HL-60/S4 treated with retinoic acid at 250 ng/mL for 4 days and 3 days (cell line): ENCODE results near the gene HTR3B.

Source experiments
- in situ Hi-C: fragments of 300-500 bp; cut with MboI; formaldehyde crosslinking; loops from 2 replicates; pipeline ENCODE4 v1.7.0; 2022; ENCODE audit warnings: low sequenced_read_pairs

HTR3B gene

GRCh38 chr11:113904379-113905101, at the start of gene HTR3B:
HTR3B (plus strand) TSS chr11:113904796; CDS start chr11:113904934, 138 bp downstream.
- in situ Hi-C loops, result no loop called here

GRCh38 chr11:113855803-113856202, 48.8 kb upstream of the HTR3B start:
- in situ Hi-C loops, result no loop called here

- in situ Hi-C loops, result no loop called here
Measured at GRCh38 chr11:113856966-113857759, 47.4 kb upstream of the HTR3B start.

- in situ Hi-C loops, result no loop called here
Measured at GRCh38 chr11:113859665-113860064, 44.9 kb upstream of the HTR3B start.

- in situ Hi-C loops, result no loop called here
Measured at GRCh38 chr11:113862435-113862834, 42.2 kb upstream of the HTR3B start.

- in situ Hi-C loops, result no loop called here
Measured at GRCh38 chr11:113864410-113864809, 40.2 kb upstream of the HTR3B start.

GRCh38 chr11:113865873-113866272, 38.7 kb upstream of the HTR3B start:
- in situ Hi-C loops, result no loop called here

GRCh38 chr11:113867843-113868503, 36.6 kb upstream of the HTR3B start:
- in situ Hi-C loops, result no loop called here

- in situ Hi-C loops, result no loop called here
Measured at GRCh38 chr11:113871336-113871735, 33.3 kb upstream of the HTR3B start.

GRCh38 chr11:113873236-113873626, 31.4 kb upstream of the HTR3B start:
- in situ Hi-C loops, result no loop called here

GRCh38 chr11:113874096-113874495, 30.5 kb upstream of the HTR3B start:
- in situ Hi-C loops, result no loop called here

GRCh38 chr11:113874581-113875233, 29.9 kb upstream of the HTR3B start:
- in situ Hi-C loops, result loop anchor here (25.0 kb wide), 1 partner anchor 388 kb away; no protein-coding TSS in a partner anchor

- in situ Hi-C loops, result loop anchor here (25.0 kb wide), 1 partner anchor 387 kb away; no protein-coding TSS in a partner anchor
Measured at GRCh38 chr11:113875234-113876073, 29.1 kb upstream of the HTR3B start, which contains the start of gene USP28. USP28 (minus strand) TSS chr11:113875572; CDS start chr11:113875501, 71 bp downstream.

GRCh38 chr11:113876074-113876797, 28.4 kb upstream of the HTR3B start:
- in situ Hi-C loops, result loop anchor here (25.0 kb wide), 1 partner anchor 386 kb away; no protein-coding TSS in a partner anchor

GRCh38 chr11:113876798-113877669, 27.6 kb upstream of the HTR3B start:
- in situ Hi-C loops, result loop anchor here (25.0 kb wide), 1 partner anchor 385 kb away; no protein-coding TSS in a partner anchor

- in situ Hi-C loops, result loop anchor here (25.0 kb wide), 1 partner anchor 385 kb away; no protein-coding TSS in a partner anchor
Measured at GRCh38 chr11:113877670-113878055, 26.9 kb upstream of the HTR3B start.

GRCh38 chr11:113879446-113879845, 25.1 kb upstream of the HTR3B start:
- in situ Hi-C loops, result loop anchor here (25.0 kb wide), 1 partner anchor 383 kb away; no protein-coding TSS in a partner anchor

- in situ Hi-C loops, result loop anchor here (25.0 kb wide), 1 partner anchor 381 kb away; no protein-coding TSS in a partner anchor
Measured at GRCh38 chr11:113880971-113881370, 23.6 kb upstream of the HTR3B start.
